Fibroblast of pulmonary artery (primary cell): ENCODE data around the gene SOSTDC1.
"Not testable (repeated sequence)": the region's sequence is repeated elsewhere in the genome, so short reads cannot be mapped to it uniquely, and the experiment has no call there.

Experiments
- DNase-seq: peaks from one replicate; pipeline ENCODE4 v3.0.0-alpha.2; 2010; ENCODE audit warnings: low read depth
- H3K4me3 ChIP-seq: replicated peaks from 2 replicates; pipeline ENCODE4 v1.5.1; 2011; ENCODE audit warnings: low read depth, mild to moderate bottlenecking, control low read depth, low read length, moderate library complexity
- TF ChIP-seq, protein P1 (sequence below): IDR thresholded peaks from 2 replicates; pipeline ENCODE4 v1.5.1; 2011; ENCODE audit warnings: mild to moderate bottlenecking, control low read depth, low read length, inconsistent platforms; ENCODE audit errors: missing control alignments

SOSTDC1 gene

DNA sequence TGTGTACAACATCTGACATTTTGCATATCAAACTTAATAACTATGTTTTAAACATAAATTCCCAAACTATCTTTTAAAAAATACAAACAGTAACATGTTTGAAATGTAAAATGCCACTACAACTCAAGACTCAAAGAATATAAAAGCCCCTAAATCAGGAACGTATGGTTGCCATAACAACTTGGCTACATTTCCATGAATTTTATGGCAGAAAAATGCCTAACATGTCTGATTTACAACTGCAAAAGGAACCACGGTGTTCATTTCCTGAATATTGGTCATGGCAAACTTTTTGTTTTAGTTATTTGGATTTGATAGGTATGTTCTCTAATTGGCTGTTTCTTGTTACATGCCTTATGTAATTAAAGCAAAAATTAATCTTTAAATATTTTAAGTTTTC lies 2.0 kb downstream of the SOSTDC1 start:
- no peak for DNase-seq
- H3K4me3 ChIP-seq, result no peak overlapping the region

DNA sequence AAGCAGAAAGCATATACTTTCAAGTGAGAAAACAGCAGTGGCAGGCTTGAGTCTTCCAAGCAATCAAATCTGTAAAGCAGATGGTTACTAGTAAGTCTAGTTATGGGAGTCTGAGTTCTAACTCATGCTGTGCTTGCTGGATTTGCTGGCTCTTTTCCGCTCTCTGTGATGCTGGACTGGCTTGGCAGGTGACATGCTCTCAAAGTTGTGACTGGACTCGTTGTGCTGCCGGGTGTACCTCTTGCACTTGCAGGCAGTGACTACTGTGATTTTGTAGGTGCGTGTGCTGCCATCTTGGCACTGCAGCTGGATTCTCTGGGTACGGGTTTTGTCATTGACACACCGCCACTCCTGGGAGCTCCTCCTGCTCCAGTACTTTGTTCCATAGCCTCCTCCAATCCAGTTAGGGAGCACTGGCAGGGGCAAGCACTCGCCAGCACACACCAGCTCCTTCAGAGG lies 3.1 kb downstream of the SOSTDC1 start:
- H3K4me3 ChIP-seq, result no peak overlapping the region
- no peak for DNase-seq

More for the DNA sequence above, 2.0 kb downstream of the SOSTDC1 start:
- TF ChIP-seq, protein P1, sequence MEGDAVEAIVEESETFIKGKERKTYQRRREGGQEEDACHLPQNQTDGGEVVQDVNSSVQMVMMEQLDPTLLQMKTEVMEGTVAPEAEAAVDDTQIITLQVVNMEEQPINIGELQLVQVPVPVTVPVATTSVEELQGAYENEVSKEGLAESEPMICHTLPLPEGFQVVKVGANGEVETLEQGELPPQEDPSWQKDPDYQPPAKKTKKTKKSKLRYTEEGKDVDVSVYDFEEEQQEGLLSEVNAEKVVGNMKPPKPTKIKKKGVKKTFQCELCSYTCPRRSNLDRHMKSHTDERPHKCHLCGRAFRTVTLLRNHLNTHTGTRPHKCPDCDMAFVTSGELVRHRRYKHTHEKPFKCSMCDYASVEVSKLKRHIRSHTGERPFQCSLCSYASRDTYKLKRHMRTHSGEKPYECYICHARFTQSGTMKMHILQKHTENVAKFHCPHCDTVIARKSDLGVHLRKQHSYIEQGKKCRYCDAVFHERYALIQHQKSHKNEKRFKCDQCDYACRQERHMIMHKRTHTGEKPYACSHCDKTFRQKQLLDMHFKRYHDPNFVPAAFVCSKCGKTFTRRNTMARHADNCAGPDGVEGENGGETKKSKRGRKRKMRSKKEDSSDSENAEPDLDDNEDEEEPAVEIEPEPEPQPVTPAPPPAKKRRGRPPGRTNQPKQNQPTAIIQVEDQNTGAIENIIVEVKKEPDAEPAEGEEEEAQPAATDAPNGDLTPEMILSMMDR, result no peak

DNA sequence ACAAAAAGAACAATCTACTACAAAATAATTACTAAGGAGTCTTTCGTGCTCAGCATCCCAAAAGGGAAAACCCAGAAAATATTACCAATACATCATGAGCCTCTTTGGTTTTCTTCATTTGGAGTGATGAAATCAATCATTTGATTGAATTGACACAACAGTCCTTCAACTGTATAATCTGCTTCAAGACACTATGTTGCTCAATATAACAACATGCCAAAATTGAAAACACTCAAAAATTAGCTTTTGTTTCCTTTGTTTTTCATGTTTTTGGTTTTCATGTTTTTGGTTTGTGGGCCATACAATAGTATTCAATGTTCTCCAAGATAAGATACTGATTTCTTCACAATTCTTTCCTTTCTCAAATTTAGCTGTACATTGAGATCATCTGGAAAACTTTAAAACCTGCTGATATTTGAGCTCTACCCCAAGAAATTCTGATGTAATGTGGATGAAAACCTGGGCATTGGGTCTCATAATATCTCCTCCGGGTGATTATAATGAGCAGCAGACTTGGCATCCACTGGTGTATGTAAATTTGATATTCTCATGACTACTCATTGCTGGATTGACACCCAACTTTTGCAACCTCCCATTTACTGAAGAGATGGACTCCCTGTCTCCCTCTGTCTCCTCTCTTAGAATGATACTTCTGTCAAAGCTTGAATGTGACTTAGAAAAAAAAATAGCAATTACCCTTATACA lies 4.6 kb downstream of the SOSTDC1 start:
- DNase-seq, result no peak
- TF ChIP-seq, protein P1, result no peak
- no peak overlapping the region for H3K4me3 ChIP-seq

More for the DNA sequence above, 3.1 kb downstream of the SOSTDC1 start:
- TF ChIP-seq, protein P1, result no peak

DNA sequence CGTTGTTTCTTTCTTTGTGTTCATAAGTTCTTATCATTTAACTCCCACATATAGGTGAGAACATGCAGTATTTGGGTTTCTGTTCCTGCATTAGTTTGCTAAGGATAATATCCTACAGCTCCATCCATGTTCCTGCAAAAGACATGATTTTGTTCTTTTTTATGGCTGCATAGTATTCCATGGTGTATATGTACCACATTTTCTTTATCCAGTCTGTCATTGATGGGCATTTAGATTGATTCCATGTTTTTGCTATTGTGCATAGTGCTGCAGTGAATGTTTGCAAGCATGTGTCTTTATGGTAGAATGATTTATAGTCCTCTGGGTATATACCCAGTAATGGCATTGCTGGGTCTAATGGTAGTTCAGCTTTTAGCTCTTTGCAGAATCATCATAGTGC lies 9.2 kb downstream of the SOSTDC1 start:
- DNase-seq, H3K4me3 ChIP-seq: not testable (repeated sequence)

DNA sequence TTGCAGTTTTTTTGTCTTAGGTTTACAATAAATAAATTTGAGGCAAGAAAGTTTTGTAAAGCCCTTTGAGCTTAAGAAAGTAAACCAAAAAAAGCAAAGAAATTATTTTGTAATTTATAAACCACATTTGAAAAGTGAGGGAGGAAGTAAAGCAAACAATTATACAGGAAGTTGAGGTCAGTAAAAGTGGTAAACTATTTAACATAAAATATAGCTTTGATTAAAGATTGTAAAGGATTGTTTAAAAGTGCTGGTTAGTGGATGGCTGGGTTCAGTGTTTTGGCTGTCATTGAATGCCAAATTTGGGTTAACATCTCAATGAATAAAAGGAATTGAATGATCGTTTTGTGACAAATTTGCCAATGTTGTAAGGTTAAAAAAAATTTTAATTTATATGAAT lies 9.9 kb downstream of the SOSTDC1 start:
- TF ChIP-seq, protein P1, result no peak
- DNase-seq, result no peak
- H3K4me3 ChIP-seq, result no peak overlapping the region

DNA sequence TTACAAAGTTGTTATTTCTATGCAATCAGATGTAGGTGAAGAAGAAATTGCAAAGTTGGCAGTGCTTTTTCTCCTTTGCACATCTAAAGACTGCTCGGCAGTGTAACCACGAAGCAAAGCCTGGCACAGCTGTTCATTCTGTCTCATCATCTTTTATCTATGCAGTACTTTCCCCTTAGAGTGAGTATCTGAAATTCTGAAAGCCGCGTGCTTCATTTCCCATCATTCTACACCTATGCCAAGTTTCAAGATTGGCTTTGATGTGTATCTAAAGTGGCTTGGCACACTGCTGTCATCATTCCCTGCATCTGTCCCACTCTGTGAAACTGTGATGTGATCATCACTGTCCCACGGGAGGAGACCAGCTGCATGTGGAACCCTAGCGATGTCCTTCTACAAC lies 15.2 kb downstream of the SOSTDC1 start:
- no peak overlapping the region for H3K4me3 ChIP-seq
- TF ChIP-seq, protein P1, result no peak
- DNase-seq, result no peak

DNA sequence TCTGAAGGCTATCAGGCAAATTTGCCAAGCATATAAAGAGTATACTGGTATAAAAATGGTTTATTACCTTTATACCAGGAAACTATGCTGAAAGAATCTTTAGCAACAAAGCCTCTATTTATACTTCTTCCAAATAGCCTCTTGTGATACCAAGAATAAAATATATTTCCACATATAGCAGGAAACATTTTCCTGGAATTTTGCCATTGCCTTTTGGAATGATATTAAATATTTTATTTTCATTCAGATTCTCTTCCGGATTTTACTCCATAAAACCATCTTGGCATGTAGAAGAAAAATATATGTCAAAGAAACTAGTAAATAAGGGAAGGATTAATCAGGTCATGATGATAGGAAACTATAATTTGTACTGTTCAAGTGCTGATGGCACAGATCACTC lies 17.7 kb downstream of the SOSTDC1 start:
- TF ChIP-seq, protein P1, result no peak
- H3K4me3 ChIP-seq, result no peak overlapping the region
- no peak for DNase-seq
